ENCODE measurements around the gene FBN2. TPM values are rescaled to one million over a fixed set of nuclear protein-coding genes. Genes with fewer than 3 reads are reported as not detected.

Gene FBN2
- total RNA-seq, 2 experiments from 2014 or later: 0.11 TPM; not detected in 1

DNA sequence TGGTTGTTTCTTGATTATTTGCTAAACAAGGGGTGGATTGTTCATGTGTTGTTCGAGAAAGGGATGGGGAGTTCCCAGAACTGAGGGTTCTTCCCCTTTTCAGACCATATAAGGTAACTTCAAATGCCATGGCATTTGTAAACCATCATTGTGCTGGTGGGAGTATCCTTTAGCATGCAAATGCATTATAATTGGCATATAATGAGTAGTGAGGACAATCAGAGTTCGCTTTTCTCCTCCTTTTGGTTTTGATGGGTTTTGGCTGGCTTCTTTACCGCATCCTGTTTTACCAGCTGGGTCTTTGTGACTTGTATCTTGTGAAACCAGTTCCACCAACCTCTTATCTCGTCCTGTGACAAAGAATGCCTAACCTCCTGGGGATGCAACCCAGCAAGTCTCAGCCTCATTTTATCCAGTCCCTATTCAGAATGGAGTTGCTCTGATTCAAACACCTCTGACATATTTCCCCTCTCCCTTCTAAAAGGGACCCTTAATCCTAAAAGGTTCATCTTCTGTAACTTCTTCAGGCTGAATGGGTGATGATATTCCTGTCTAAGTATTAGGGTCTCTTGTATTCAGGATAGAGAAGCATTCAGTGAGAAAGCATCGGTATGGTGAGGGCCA lies 8.7 kb upstream of the FBN2 start:
- H3K4me3 Mint-ChIP-seq: no peak overlapping the region
- DNase-seq (no peak), ATAC-seq (ENCODE audit: low read depth) (no peak)
- H3K27me3 Mint-ChIP-seq: no peaks in the 10 kb centered on the region
- no peaks in the 10 kb centered on the region for H3K36me3 Mint-ChIP-seq
- POLR2A ChIA-PET: no interaction called here
- no peaks in the 10 kb centered on the region for H3K9me3 Mint-ChIP-seq
- H3K27ac Mint-ChIP-seq: no peak overlapping the region
- H3K4me1 Mint-ChIP-seq: no peaks in the 10 kb centered on the region

DNA sequence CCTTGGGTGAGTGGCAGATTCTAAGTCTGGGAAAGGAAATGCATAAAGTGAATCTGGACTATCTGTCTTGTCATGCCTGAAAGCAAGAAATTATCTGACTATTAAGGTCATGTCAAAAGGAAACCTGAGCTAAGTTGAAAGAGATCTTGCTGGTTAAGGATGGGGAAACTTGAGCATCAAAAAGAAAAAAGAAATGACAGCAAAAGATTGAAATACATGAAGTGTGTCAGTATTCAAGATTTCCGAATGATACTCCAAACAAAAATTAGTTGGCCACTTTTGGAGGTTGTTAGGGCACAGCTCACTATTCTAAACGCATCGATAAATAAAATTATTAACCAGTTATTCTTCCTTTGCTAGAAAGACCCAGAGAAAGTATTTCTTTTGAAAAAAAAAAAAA lies 3.3 kb upstream of the FBN2 start:
- H3K27ac Mint-ChIP-seq: no peak overlapping the region
- DNase-seq (no peak), ATAC-seq (ENCODE audit: low read depth) (no peak)
- H3K4me1 Mint-ChIP-seq: no peaks in the 10 kb centered on the region
- H3K36me3 Mint-ChIP-seq: no peaks in the 10 kb centered on the region
- no peak overlapping the region for H3K4me3 Mint-ChIP-seq
- POLR2A ChIA-PET: no interaction called here
- H3K9me3 Mint-ChIP-seq: peaks cover 3% of the 10 kb centered on the region
- H3K27me3 Mint-ChIP-seq: peaks cover 25% of the 10 kb centered on the region

DNA sequence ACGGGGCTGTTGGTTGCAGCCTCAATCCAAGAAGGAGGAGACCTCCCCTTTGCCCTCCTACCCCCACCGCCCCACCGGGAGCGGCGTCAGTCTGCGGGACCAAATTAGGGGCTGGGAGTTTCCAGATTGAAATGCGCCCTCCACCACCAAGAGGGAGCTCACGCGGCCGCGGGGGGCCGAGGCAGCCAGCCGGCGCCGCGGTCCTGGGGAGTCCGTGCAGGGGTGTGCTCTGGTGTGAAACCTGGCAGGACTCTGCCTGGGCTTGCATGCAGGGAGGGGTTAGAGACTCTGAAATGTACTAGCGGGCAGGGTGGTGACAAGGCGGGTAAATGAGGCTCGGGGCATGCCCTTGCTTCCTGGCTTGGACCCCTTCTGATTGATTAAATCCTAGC lies 989 bp upstream of the FBN2 start:
- POLR2A ChIA-PET: no interaction called here
- Mint-ChIP-seq H3K4me3 (no peak overlapping the region), H3K27me3 (peaks cover 38% of the 10 kb centered on the region), H3K9me3 (peaks cover 4% of the 10 kb centered on the region), H3K36me3 (no peaks in the 10 kb centered on the region), H3K27ac (no peak overlapping the region), H3K4me1 (no peaks in the 10 kb centered on the region)
- DNase-seq: no peak
- no peak for ATAC-seq (ENCODE audit: low read depth)

DNA sequence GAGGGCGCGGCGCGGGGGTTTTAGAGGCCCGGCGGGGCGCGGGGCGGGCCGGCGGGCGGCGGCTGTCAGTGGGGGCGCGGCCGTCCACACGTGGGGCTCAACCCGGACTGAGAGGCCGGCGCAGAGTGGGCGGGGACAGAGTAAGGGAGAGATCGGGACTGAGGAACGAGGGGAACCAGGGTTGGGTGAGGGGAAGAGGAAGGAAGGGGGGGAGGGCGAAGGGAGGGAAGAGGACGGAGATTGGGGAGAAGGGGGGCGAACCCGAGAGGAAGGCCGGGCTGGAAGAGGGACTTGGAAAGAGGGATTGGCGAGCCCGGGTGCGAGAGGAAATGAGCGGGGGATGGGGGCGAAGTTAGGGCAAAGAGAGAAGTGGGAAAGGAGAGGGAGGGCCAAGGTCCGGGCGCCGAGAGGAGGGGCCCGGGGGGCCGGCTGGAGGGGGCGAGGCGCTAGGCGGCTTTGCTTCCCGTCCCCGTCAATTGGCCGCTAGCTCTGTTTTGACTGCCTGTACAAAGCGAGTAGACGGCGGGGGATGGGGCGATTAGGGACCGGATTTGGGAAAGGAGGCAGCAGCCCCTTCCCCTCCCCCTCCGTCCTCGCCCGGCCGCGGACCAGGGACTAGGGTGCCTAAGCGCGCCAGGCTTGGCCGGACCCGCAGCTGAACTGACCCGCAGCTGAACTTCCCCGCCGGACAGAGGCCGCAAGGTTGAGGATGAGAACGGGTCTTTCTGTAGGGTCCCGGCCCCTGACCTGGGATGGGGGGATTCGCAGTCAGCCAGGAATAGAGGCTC lies 399 bp upstream of the FBN2 start:
- ATAC-seq (ENCODE audit: low read depth) (no peak), DNase-seq (peak; percentile 24)
- peaks cover 4% of the 10 kb centered on the region for H3K9me3 Mint-ChIP-seq
- no peak overlapping the region for H3K27ac Mint-ChIP-seq
- H3K27me3 Mint-ChIP-seq: peaks cover 38% of the 10 kb centered on the region
- POLR2A ChIA-PET: no interaction called here
- H3K4me3 Mint-ChIP-seq: peak overlapping the region; percentile 16
- no peaks in the 10 kb centered on the region for H3K36me3 Mint-ChIP-seq
- no peaks in the 10 kb centered on the region for H3K4me1 Mint-ChIP-seq

DNA sequence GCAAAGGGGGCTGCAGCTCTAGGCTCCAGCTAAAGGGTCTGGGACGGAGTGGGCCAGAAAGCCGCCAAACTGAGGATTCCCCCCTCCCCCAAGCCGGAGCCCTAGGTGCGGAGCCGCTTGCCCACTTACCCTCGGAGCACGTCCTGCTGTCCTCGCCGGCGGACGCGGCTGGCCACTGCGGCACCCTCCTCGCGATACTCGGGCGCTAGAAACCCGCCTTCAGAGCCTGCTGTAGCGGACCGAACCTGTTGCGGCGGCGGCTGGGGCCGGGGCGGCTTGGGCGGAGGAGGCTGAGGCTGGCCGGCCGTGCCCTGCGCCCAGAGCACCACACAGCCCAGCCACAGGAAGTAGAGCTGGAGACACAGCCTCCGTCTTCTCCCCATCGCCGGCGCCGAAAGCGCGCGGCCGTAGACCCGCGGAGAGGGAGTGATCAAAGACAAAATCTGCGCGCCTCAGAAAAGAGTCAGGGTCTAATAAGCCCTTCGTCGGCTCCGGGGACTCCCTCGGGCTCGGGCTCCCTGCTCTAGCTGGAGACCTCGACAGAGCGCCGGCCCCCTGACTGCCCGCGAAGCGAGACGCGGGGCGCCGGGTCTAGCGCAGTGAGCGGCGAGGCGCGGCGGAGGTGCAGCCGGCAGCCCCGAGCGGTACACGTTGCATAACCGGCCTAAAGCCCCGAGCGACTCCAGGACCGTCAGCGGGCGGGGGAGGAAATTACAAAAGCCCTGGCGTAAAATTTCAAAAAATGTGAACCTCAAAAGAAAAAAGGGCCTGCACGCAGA lies 635 bp downstream of the FBN2 start:
- ATAC-seq (ENCODE audit: low read depth) (peak; percentile 33), DNase-seq (peak; percentile 34)
- Mint-ChIP-seq H3K9me3 (peaks cover 4% of the 10 kb centered on the region), H3K36me3 (no peaks in the 10 kb centered on the region), H3K27me3 (peaks cover 38% of the 10 kb centered on the region), H3K4me1 (no peaks in the 10 kb centered on the region), H3K4me3 (peak overlapping the region; percentile 28), H3K27ac (no peak overlapping the region)
- POLR2A ChIA-PET: no interaction called here

DNA sequence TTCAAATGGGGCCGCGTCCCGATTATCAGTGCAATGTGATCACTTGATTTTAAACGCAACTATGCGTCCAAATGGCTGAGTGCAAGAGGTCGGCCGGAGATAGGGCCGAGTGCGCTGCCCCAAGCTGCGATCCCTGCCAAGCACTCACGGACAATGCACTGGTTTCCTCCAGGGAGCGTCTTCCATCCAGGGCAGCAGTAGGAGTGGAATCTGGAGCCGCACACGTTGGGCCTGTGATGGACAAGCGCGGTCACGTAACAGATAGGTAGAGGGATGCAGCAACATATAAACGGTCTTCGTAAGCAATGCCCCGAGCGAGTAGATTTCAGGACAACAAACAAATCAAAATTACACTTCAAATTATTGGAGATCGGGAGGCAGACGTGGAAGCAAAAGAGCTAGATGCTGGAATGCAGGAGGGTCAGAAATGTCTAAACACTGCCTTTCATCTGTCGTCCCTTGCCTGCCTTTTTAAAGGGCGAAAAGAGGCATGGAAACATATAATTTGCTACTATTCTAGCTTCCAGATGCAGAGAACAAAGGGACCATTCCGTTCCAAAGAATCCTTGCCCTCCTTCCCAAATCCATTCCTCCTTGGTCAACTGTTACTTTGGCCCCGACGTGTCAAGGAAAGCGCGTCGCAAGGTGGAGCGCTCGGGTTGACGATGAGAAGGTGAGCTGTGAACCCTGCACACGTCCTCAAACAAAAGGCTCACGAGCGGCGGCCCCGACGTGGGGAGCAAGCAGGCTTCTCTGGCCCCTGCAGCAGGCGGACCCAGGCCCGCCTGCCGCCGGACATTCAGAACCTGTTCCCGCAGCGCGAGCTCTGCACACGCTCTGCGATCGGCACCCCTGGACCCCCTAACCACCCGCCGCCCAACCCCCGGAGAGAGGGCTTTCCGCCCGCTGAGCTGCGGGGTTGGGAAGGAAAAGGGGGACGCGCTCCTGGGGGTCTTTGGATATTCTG lies 1.5 kb downstream of the FBN2 start:
- Mint-ChIP-seq H3K9me3 (peaks cover 4% of the 10 kb centered on the region), H3K27ac (no peak overlapping the region), H3K4me1 (no peaks in the 10 kb centered on the region), H3K36me3 (no peaks in the 10 kb centered on the region), H3K4me3 (no peak overlapping the region), H3K27me3 (peaks cover 38% of the 10 kb centered on the region)
- ATAC-seq (ENCODE audit: low read depth) (no peak), DNase-seq (no peak)
- POLR2A ChIA-PET: no interaction called here

DNA sequence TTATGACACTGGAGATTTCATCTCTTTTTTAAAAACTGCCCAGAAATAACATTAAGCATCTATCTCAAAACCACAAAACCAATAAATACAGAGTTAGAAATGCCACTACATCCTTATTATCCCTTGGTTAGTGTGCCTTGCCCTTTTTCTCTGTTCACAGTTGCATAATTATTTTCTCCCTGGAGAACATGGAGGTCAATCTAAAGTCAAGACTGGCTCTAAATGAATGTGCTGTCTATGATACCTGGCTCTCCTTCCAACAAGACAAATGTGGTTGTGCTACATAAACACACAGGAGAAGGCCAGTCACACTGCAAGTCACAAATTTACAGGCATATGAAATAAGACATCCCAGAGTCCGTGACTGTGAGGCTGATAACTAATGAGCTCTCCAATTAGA lies 2.8 kb downstream of the FBN2 start:
- no peaks in the 10 kb centered on the region for H3K36me3 Mint-ChIP-seq
- POLR2A ChIA-PET: no interaction called here
- no peak for ATAC-seq (ENCODE audit: low read depth)
- no peak overlapping the region for H3K27ac Mint-ChIP-seq
- peaks cover 4% of the 10 kb centered on the region for H3K9me3 Mint-ChIP-seq
- DNase-seq: no peak
- peaks cover 37% of the 10 kb centered on the region for H3K27me3 Mint-ChIP-seq
- H3K4me3 Mint-ChIP-seq: no peak overlapping the region
- H3K4me1 Mint-ChIP-seq: no peaks in the 10 kb centered on the region

DNA sequence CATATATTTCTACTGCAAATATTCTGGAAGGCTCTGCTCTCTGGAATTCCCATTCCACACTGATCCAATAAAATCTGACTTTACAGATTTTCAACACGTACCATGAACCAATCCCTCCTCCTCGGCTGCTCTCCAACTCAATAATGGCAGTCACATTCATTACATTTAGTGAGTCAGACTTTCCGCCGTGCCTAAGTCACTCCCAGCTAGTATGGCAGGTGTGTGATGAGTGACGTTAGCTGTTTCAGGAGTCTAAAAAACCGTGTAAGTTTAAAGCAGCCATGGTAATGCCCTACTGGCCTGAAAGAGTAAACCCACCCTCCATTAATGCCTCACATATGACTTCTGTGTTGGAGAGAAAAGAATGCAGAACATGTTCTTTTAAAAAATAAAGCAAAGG lies 3.3 kb downstream of the FBN2 start:
- Mint-ChIP-seq H3K4me3 (no peak overlapping the region), H3K27ac (no peak overlapping the region), H3K4me1 (no peaks in the 10 kb centered on the region), H3K9me3 (peaks cover 4% of the 10 kb centered on the region), H3K36me3 (no peaks in the 10 kb centered on the region), H3K27me3 (peaks cover 34% of the 10 kb centered on the region)
- POLR2A ChIA-PET: no interaction called here
- no peak for ATAC-seq (ENCODE audit: low read depth)
- DNase-seq: no peak

DNA sequence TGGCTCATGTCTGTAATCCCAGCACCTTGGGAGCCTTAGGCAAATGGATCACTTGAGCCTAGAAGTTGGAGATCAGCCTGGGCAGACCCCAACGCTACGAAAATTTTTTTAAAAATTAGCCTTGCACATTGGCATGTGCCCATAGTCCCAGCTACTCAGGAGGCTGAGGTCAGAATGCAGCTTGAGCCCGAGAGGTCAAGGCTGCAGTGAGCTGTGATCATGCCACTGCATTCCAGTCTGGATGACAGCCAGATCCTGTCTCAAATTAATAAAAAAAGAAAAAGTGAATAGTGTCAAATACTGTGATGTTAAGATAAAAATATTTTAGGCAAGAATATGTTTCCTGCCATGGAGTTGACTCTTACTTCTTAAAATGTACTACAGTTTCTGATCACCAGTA lies 5.3 kb downstream of the FBN2 start:
- H3K27me3 Mint-ChIP-seq: peaks cover 25% of the 10 kb centered on the region
- no peaks in the 10 kb centered on the region for H3K36me3 Mint-ChIP-seq
- H3K4me1 Mint-ChIP-seq: no peaks in the 10 kb centered on the region
- H3K4me3 Mint-ChIP-seq: no peak overlapping the region
- no peak for ATAC-seq (ENCODE audit: low read depth)
- DNase-seq: no peak
- POLR2A ChIA-PET: no interaction called here
- no peak overlapping the region for H3K27ac Mint-ChIP-seq
- H3K9me3 Mint-ChIP-seq: peaks cover 1% of the 10 kb centered on the region

DNA sequence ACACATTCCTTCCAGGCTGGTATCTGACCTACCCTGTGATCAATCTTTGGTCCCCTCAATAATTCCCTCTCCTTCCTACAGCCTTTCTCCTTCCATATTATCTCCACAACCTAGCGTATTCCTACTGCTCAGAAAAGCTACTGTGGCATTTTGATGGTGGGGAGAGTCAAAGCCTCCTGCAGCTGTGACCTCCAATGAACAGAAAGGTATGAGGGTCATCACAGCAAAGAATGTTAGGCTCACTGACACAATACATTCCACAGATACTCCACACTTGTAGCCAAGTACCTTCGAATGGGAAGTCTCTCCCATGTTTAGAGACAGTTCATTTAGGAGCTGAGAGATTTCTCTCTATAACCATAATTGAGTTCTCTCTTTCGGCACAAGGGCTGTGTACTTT lies 5.9 kb downstream of the FBN2 start:
- no peak for ATAC-seq (ENCODE audit: low read depth)
- Mint-ChIP-seq H3K4me1 (no peaks in the 10 kb centered on the region), H3K9me3 (peaks cover 1% of the 10 kb centered on the region), H3K4me3 (no peak overlapping the region), H3K36me3 (no peaks in the 10 kb centered on the region), H3K27ac (no peak overlapping the region), H3K27me3 (peaks cover 19% of the 10 kb centered on the region)
- DNase-seq: no peak
- POLR2A ChIA-PET: no interaction called here

DNA sequence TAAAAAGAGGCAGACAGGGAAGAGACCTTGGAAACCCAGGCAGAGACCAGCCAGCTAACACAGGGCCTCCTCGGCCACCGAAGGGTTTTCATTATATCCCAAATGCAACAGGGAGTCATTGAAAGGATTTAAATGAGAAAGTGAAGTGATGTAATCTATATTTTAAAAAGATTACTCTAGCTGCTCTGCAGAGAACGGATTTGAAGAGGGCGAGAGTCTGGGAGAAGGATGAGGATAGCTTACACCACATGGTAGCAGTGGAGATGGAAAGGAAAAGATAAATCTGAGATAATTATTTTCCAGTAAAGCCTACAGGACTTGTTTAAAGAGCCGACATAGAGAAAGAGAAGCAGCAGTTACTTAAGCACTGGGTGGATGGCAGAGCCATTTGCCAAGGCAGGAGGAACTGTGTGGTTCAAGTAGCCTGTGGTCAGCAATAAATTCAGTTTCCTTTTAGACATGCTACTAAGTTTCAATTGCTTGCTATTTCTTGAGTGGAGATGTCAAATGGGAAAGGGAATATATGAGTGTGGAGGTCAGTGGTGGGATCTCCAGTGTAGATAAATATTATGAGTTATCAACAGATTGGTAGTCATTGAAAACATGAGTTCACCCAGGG lies 9.3 kb downstream of the FBN2 start:
- H3K4me1 Mint-ChIP-seq: no peaks in the 10 kb centered on the region
- ATAC-seq (ENCODE audit: low read depth): no peak
- no peak for DNase-seq
- H3K36me3 Mint-ChIP-seq: no peaks in the 10 kb centered on the region
- peaks cover 2% of the 10 kb centered on the region for H3K27me3 Mint-ChIP-seq
- no peak overlapping the region for H3K27ac Mint-ChIP-seq
- no peak overlapping the region for H3K4me3 Mint-ChIP-seq
- POLR2A ChIA-PET: interaction anchor here (0.6 kb wide), 1 partner anchor 866 kb away, joined by 6 read pairs; no protein-coding TSS in a partner anchor
- no peaks in the 10 kb centered on the region for H3K9me3 Mint-ChIP-seq

DNA sequence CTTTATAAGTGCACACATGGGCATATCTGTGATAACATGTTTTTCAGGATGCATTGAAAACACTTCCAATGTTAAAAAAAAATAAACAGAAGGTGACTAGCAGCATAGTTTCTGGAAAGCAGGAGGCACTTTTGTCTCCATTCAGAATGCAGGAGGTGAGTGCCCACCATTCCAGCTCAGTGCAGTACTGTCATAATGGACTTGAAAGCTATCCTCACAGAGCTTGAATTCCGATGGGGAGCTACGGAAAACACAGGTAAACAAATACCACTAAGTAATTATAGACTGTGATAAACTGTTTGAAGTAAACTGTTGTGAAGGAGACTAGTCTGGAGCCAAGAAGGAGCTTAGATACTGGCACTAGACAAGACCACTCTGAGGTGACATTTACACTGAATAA lies 9.9 kb downstream of the FBN2 start:
- no peaks in the 10 kb centered on the region for H3K36me3 Mint-ChIP-seq
- POLR2A ChIA-PET: no interaction called here
- peaks cover 2% of the 10 kb centered on the region for H3K27me3 Mint-ChIP-seq
- H3K4me1 Mint-ChIP-seq: no peaks in the 10 kb centered on the region
- no peak overlapping the region for H3K4me3 Mint-ChIP-seq
- DNase-seq (no peak), ATAC-seq (ENCODE audit: low read depth) (no peak)
- H3K9me3 Mint-ChIP-seq: no peaks in the 10 kb centered on the region
- H3K27ac Mint-ChIP-seq: no peak overlapping the region

DNA sequence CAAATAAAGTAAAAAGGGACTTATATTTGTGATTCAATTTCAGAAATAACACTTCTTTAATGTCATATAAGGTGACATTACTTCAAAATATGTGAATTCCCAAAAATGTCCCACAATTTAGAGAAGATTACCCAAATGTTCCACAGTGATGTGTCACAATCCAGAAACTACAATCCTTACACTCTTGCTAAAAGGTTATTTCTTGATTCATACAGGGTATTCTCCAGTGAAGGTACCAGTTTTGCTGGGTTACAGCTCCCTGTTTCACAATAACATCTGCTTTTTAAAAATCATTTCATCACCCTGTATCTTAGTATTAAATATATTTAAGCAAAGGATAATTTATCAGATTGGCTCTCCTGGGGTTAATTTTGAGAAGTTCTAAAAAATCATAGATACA lies 11.0 kb downstream of the FBN2 start:
- H3K4me3 Mint-ChIP-seq: no peak overlapping the region
- H3K36me3 Mint-ChIP-seq: no peaks in the 10 kb centered on the region
- ATAC-seq (ENCODE audit: low read depth) (no peak), DNase-seq (no peak)
- H3K4me1 Mint-ChIP-seq: no peaks in the 10 kb centered on the region
- no peaks in the 10 kb centered on the region for H3K9me3 Mint-ChIP-seq
- peaks cover 2% of the 10 kb centered on the region for H3K27me3 Mint-ChIP-seq
- H3K27ac Mint-ChIP-seq: no peak overlapping the region
- POLR2A ChIA-PET: no interaction called here

Data from activated naive CD8-positive, alpha-beta T cell treated with anti-CD3 and anti-CD28 coated beads, Interleukin-2, amount 10 ng/mL, durations not matched to agents 7 days and 5 days (primary cell).